Activated CD4-positive, alpha-beta T cell treated with anti-CD3 and anti-CD28 coated beads for 4 hours (primary cell): ENCODE data around the gene HAPLN2.
"Not testable (repeated sequence)": the region's sequence is repeated elsewhere in the genome, so short reads cannot be mapped to it uniquely, and the experiment has no call there.

Experiments used
- DNase-seq, 2 donors: peaks; one replicate each; pipeline ENCODE4 v3.0.0-alpha.2; 2020

Gene HAPLN2

GRCh38 chr1:156618853-156619581 lies at the start of gene HAPLN2:
Gene HAPLN2, plus strand, starts transcription at chr1:156619415. Its CDS starts 4,076 bp downstream, at chr1:156623491.
- DNase-seq: peak in 1 of 2 donors; percentile 37

- DNase-seq: no peak
Measured at GRCh38 chr1:156571261-156571852, 47.9 kb upstream of the HAPLN2 start.

- DNase-seq: peak; percentile 59 to 61
Measured at GRCh38 chr1:156571919-156572662, 47.1 kb upstream of the HAPLN2 start, which contains the start of gene IQGAP3. Gene IQGAP3, minus strand, starts transcription at chr1:156572565. Its CDS starts 36 bp downstream, at chr1:156572529.

GRCh38 chr1:156572663-156573018 lies 46.6 kb upstream of the HAPLN2 start:
- no peak for DNase-seq

GRCh38 chr1:156574039-156574633 lies 45.1 kb upstream of the HAPLN2 start:
- no peak for DNase-seq

GRCh38 chr1:156577550-156577949 lies 41.7 kb upstream of the HAPLN2 start:
- DNase-seq: no peak

- no peak for DNase-seq
Measured at GRCh38 chr1:156578055-156578454, 41.2 kb upstream of the HAPLN2 start.

- no peak for DNase-seq
Measured at GRCh38 chr1:156579472-156579871, 39.7 kb upstream of the HAPLN2 start, which contains the start of gene TTC24. Gene TTC24, plus strand, starts transcription at chr1:156579723. Its CDS starts 1,642 bp downstream, at chr1:156581365.

- peak in 1 of 2 donors; percentile 26 for DNase-seq
Measured at GRCh38 chr1:156581661-156582387, 37.4 kb upstream of the HAPLN2 start.

GRCh38 chr1:156582388-156583017 lies 36.7 kb upstream of the HAPLN2 start:
- DNase-seq: no peak

GRCh38 chr1:156583821-156584622 lies 35.2 kb upstream of the HAPLN2 start:
- peak; percentile 64 to 82 for DNase-seq

GRCh38 chr1:156584813-156585212 lies 34.4 kb upstream of the HAPLN2 start:
- DNase-seq: no peak

GRCh38 chr1:156586323-156586722 lies 32.9 kb upstream of the HAPLN2 start:
- DNase-seq: no peak

GRCh38 chr1:156586892-156587477 lies 32.2 kb upstream of the HAPLN2 start:
- DNase-seq: no peak

GRCh38 chr1:156587927-156588326 lies 31.3 kb upstream of the HAPLN2 start:
- DNase-seq: not testable (repeated sequence)

GRCh38 chr1:156589546-156589945 lies 29.7 kb upstream of the HAPLN2 start:
- no peak for DNase-seq

- no peak for DNase-seq
Measured at GRCh38 chr1:156590326-156591180, 28.7 kb upstream of the HAPLN2 start.

- DNase-seq: no peak
Measured at GRCh38 chr1:156591181-156591431, 28.1 kb upstream of the HAPLN2 start.

- peak; percentile 59 to 72 for DNase-seq
Measured at GRCh38 chr1:156591432-156592157, 27.6 kb upstream of the HAPLN2 start, which contains the start of gene NAXE. Gene NAXE, plus strand, starts transcription at chr1:156591776. Its CDS starts 29 bp downstream, at chr1:156591805.
